HCT116 (cell line): ENCODE measurements around the gene HEATR5B. TPM values are rescaled to one million over a fixed set of nuclear protein-coding genes. Genes with fewer than 3 reads are reported as not detected.
A peak's percentile ranks its signal among the peaks of the same experiment; 100 is the strongest.

ENCODE experiments used
- ATAC-seq: fragments of 200-7000 bp; cut with Tn5 transposase; 2 replicates; pipeline ENCODE4 v1.9.1; 2020; ENCODE audit warnings: mild to moderate bottlenecking, moderate library complexity
- BruUV-seq: library from RNA; stranded (reverse); fragments of 400-500 nt; replicated peaks from 2 replicates; lab custom pipeline; 2021; lab: Mats Ljungman, UMichigan
- CTCF ChIA-PET: fragments of 300-600 bp; sonication (Branson Sonifier 250); formaldehyde crosslinking; loops from one replicate; lab custom pipeline; 2021; ENCODE audit warnings: antibody characterized with exemption; lab: Charles Lee
- POLR2A ChIA-PET: fragments of 300-600, 350-600 bp; sonication (Branson Sonifier 250); formaldehyde crosslinking; loops from one replicate; lab custom pipeline; 2021; ENCODE audit warnings: antibody characterized with exemption; lab: Charles Lee
- RAD21 ChIA-PET, 2 experiments: fragments of 300-600 bp; sonication (Branson Sonifier 250); formaldehyde crosslinking; loops; one replicate each; lab custom pipeline; 2023; ENCODE audit warnings: low total read pairs in 2 of 2; ENCODE audit not compliant: uncharacterized antibody in 2 of 2, unreplicated experiment in 2 of 2, low non-redundant PET in 1 of 2; lab: Charles Lee
- DNase-seq: peaks from one replicate; pipeline ENCODE4 v3.0.0-alpha.2; 2010; ENCODE audit warnings: low read depth, low spot score
- H2AFZ ChIP-seq: fragments of 200-600 bp; shearing (Covaris generic), sonication (generic); 2 replicates; pipeline ENCODE4 v1.6.1; 2017; ENCODE audit warnings: low read depth, mixed run types, mixed read lengths, antibody characterized with exemption, low read length; ENCODE audit not compliant: poor library complexity, severe bottlenecking
- H3K27ac ChIP-seq: 2 replicates; pipeline ENCODE4 v1.5.1; 2012; ENCODE audit warnings: low read depth, low read length
- H3K27me3 ChIP-seq: fragments of 200-600 bp; sonication (generic); 2 replicates; pipeline ENCODE4 v1.6.1; 2016; ENCODE audit warnings: mixed run types, low read length, mixed read lengths; ENCODE audit not compliant: insufficient read depth
- H3K36me3 ChIP-seq, 2 experiments: fragments of 200-500 bp in 1 of 2; fragments of 200-600 bp in 1 of 2; sonication (Bioruptor generic) in 1 of 2; sonication (generic) in 1 of 2; 2 replicates each; pipeline versions ENCODE4 v1.5.1 to v1.6.1; 2014 to 2016; ENCODE audit warnings: low read length in 2 of 2, inconsistent platforms in 1 of 2, mixed read lengths in 1 of 2, mixed run types in 1 of 2; ENCODE audit not compliant: insufficient read depth in 2 of 2, control insufficient read depth in 1 of 2
- H3K4me1 ChIP-seq, 2 experiments: fragments of 200-600 bp in 1 of 2; sonication (generic) in 1 of 2; 2 replicates each; pipeline versions ENCODE4 v1.5.1 to v1.6.1; 2012 to 2017; ENCODE audit warnings: low read length in 2 of 2, inconsistent platforms in 1 of 2, mild to moderate bottlenecking in 1 of 2, mixed read lengths in 1 of 2, mixed run types in 1 of 2, moderate library complexity in 1 of 2; ENCODE audit not compliant: insufficient read depth in 2 of 2, control insufficient read depth in 1 of 2
- H3K4me2 ChIP-seq: fragments of 200-600 bp; sonication (generic); 2 replicates; pipeline ENCODE4 v1.6.1; 2017; ENCODE audit warnings: mixed run types, low read length, mixed read lengths
- H3K4me3 ChIP-seq, 2 experiments: fragments of 200-600 bp in 1 of 2; sonication (generic) in 1 of 2; replicated peaks in 1 of 2; 2 replicates each; pipeline ENCODE4 v1.5.1; 2011 to 2016; ENCODE audit warnings: low read length in 2 of 2, control low read depth in 1 of 2, low read depth in 1 of 2, mild to moderate bottlenecking in 1 of 2, mixed read lengths in 1 of 2, mixed run types in 1 of 2
- H3K79me2 ChIP-seq: fragments of 200-600 bp; sonication (generic); 2 replicates; pipeline ENCODE4 v1.6.1; 2017; ENCODE audit warnings: mild to moderate bottlenecking, mixed run types, low read length, moderate library complexity, mixed read lengths; ENCODE audit not compliant: insufficient read depth
- H3K9ac ChIP-seq: fragments of 200-600 bp; sonication (generic); 2 replicates; pipeline ENCODE4 v1.6.1; 2016; ENCODE audit warnings: low read length, mixed read lengths
- H3K9me2 ChIP-seq: fragments of 200-600 bp; sonication (generic), shearing (Covaris generic); 2 replicates; pipeline ENCODE4 v1.6.1; 2017; ENCODE audit warnings: mixed run types, mild to moderate bottlenecking, moderate library complexity; ENCODE audit not compliant: insufficient read depth
- H3K9me3 ChIP-seq, 2 experiments: fragments of 200-500 bp in 1 of 2; fragments of 200-600 bp in 1 of 2; sonication (Bioruptor generic) in 1 of 2; sonication (generic) in 1 of 2; 2 replicates each; pipeline ENCODE4 v1.6.1; 2014 to 2017; ENCODE audit warnings: low read length in 2 of 2, mixed read lengths in 2 of 2, inconsistent platforms in 1 of 2, low read depth in 1 of 2, mild to moderate bottlenecking in 1 of 2, mixed run types in 1 of 2, moderate library complexity in 1 of 2; ENCODE audit not compliant: control insufficient read depth in 1 of 2, insufficient read depth in 1 of 2
- H4K20me1 ChIP-seq: fragments of 200-600 bp; sonication (generic), shearing (Covaris generic); 2 replicates; pipeline ENCODE4 v1.6.1; 2017; ENCODE audit warnings: mixed run types, mild to moderate bottlenecking, moderate library complexity; ENCODE audit not compliant: insufficient read depth
- CBX3 ChIP-seq: IDR thresholded peaks from 2 replicates; pipeline ENCODE4 v1.6.1; 2012; ENCODE audit warnings: low read depth
- EGR1 ChIP-seq: IDR thresholded peaks from 2 replicates; pipeline ENCODE4 v1.6.1; 2012; ENCODE audit warnings: low read depth
- ELF1 ChIP-seq: IDR thresholded peaks from 2 replicates; pipeline ENCODE4 v1.6.1; 2012; ENCODE audit warnings: low read depth, borderline replicate concordance
- EZH2 ChIP-seq: fragments of 200-600 bp; sonication (generic); IDR thresholded peaks from 2 replicates; pipeline ENCODE4 v1.6.1; 2017; ENCODE audit warnings: antibody characterized with exemption, mixed run types
- EZH2phosphoT487 ChIP-seq: fragments of 200-600 bp; IDR thresholded peaks from 2 replicates; pipeline ENCODE4 v1.6.1; 2018; ENCODE audit warnings: antibody characterized with exemption, borderline replicate concordance
- FOSL1 ChIP-seq: IDR thresholded peaks from 2 replicates; pipeline ENCODE4 v1.6.1; 2012; ENCODE audit warnings: low read depth
- JUND ChIP-seq: IDR thresholded peaks from 2 replicates; pipeline ENCODE4 v1.6.1; 2012
- POLR2AphosphoS5 ChIP-seq: IDR thresholded peaks from 2 replicates; pipeline ENCODE4 v1.6.1; 2011; ENCODE audit warnings: mild to moderate bottlenecking, low read depth, low read length, moderate library complexity
- RAD21 ChIP-seq: IDR thresholded peaks from 2 replicates; pipeline ENCODE4 v1.6.1; 2012; ENCODE audit warnings: low read depth, mild to moderate bottlenecking
- SP1 ChIP-seq: IDR thresholded peaks from 2 replicates; pipeline ENCODE4 v1.6.1; 2012; ENCODE audit warnings: low read depth
- TCF7L2 ChIP-seq: IDR thresholded peaks from 2 replicates; pipeline ENCODE4 v1.7.0; 2011; ENCODE audit warnings: borderline replicate concordance, inconsistent platforms; ENCODE audit not compliant: insufficient read depth, insufficient read length; ENCODE audit errors: extremely low read depth
- ZFX ChIP-seq: fragments of 450-650 bp; IDR thresholded peaks from 2 replicates; pipeline ENCODE4 v1.6.1; 2017
- ZNF274 ChIP-seq: fragments of 200-500 bp; sonication (Bioruptor generic); IDR thresholded peaks from 2 replicates; pipeline ENCODE4 v1.6.1; 2014; ENCODE audit warnings: mild to moderate bottlenecking, low read depth, low read length, inconsistent platforms
- intact Hi-C: fragments of 100-400 bp; cut with micrococcal nuclease; formaldehyde crosslinking; loops from 2 replicates; pipeline ENCODE4 v1.10.0; 2022
- total RNA-seq: library from RNA; stranded (reverse); gene quantifications from one replicate; pipeline ENCODE4 v1.2.1, GENCODE V29; 2021; ENCODE audit not compliant: unreplicated experiment
- TF ChIP-seq, protein P1 (sequence below), 3 experiments: fragments of 200-600 bp in 1 of 3; sonication (generic) in 1 of 3; IDR thresholded peaks in 2 of 3; conservative IDR thresholded peaks in 1 of 3; 2 replicates each; pipeline ENCODE4 v1.5.1; 2012 to 2017; ENCODE audit warnings: low read depth in 2 of 3, low read length in 2 of 3, antibody characterized with exemption in 1 of 3, borderline replicate concordance in 1 of 3, control low read depth in 1 of 3, mild to moderate bottlenecking in 1 of 3, mixed read lengths in 1 of 3, mixed run types in 1 of 3, moderate library complexity in 1 of 3; ENCODE audit not compliant: insufficient read depth in 1 of 3
- TF ChIP-seq, protein P2 (sequence below): IDR thresholded peaks from 2 replicates; pipeline ENCODE4 v1.6.1; 2012

Gene HEATR5B
- total RNA-seq, 1 experiment from 2014 or later = 10.6 TPM

DNA sequence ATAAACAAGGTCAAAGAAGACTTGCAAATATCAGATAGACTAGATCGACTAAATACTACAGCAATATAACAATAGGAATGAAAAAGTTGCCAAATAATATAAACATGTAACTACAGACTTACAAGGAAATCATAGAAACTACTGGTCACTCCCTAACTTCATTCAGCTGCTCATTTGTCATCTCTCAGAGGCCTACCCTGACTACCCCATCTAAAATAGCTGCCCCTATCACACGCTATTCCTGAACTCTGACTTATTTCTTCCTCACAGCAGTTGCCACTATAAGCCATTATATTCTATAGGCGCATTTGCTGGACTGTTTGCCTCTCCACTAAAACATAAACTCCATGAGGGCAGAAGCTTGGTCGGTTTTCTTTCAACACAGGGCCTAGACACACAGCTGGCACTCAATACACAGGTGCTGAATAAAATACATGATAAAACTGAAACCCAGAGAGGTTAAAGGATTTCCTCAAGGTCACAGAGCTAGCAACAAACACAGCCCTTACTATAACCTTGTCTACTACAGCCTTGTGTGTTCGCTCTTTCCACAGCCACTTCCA, 119.6 kb downstream of the HEATR5B start:
- Histone ChIP-seq H3K27ac (no peak overlapping the region), H3K4me3 (peak overlapping the region in 1 of 2 experiments; percentile 100; a peak in 1 of 4 replicates), H3K9me3 (no peaks in the 10 kb centered on the region), H3K79me2 (peaks cover 55% of the 10 kb centered on the region), H4K20me1 (no peaks in the 10 kb centered on the region), H3K4me1 (peaks cover 3 to 32% of the 10 kb centered on the region in 2 experiments; a peak in 3 of 4 replicates), H2AFZ (no peak overlapping the region), H3K9ac (no peak overlapping the region; the same call in 1 of the 2 replicates), H3K36me3 (no peaks in the 10 kb centered on the region), H3K9me2 (no peaks in the 10 kb centered on the region), H3K27me3 (no peaks in the 10 kb centered on the region), H3K4me2 (peak overlapping the region; percentile 99)
- TF ChIP-seq JUND = no peak
- TF ChIP-seq ZFX = no peak
- TF ChIP-seq CBX3 = no peak
- TF ChIP-seq ELF1 = no peak
- ChIA-PET POLR2A (no interaction called here), RAD21 (no interaction called here), CTCF (no interaction called here)
- intact Hi-C loops = no loop called here
- no peak for ATAC-seq
- no TSS peak for BruUV-seq
- no peak for DNase-seq

DNA sequence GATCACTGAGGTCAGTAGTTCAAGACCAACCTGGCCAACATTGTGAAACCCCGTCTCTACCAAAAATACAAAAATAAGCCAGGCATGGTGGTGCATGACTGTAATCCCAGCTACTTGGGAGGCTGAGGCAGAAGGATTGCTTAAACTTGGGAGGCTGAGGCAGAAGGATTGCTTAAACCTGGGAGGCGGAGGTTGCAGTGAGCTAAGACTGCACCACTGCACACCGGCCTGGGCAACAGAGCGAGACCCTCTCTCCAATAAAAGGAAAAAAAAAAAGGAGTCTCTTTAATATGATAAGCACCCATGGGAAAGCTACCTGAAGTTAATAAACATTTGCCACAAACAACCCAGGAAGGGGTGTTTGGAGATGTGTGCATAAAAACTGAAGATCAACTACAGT, 120.4 kb downstream of the HEATR5B start:
- DNase-seq = no peak
- H3K27me3 ChIP-seq = no peaks in the 10 kb centered on the region
- intact Hi-C loops = no loop called here
- CTCF ChIA-PET = no interaction called here
- no peak overlapping the region for H3K9ac ChIP-seq
- no peak for ATAC-seq
- H4K20me1 ChIP-seq = no peaks in the 10 kb centered on the region
- RAD21 ChIA-PET = no interaction called here
- POLR2A ChIA-PET = no interaction called here
- no peak overlapping the region for H3K4me3 ChIP-seq
- no TSS peak for BruUV-seq
- peaks cover 3 to 32% of the 10 kb centered on the region in 2 experiments; a peak in 3 of 4 replicates for H3K4me1 ChIP-seq
- H3K27ac ChIP-seq = no peak overlapping the region
- H3K79me2 ChIP-seq = peaks cover 59% of the 10 kb centered on the region
- no peak for TF ChIP-seq FOSL1
- TF ChIP-seq EZH2phosphoT487 = no peak
- TF ChIP-seq RAD21 = no peak
- no peak for TF ChIP-seq EZH2
- no peak for TF ChIP-seq POLR2AphosphoS5
- no peak for TF ChIP-seq ELF1
- no peak for TF ChIP-seq EGR1
- no peak for TF ChIP-seq JUND
- TF ChIP-seq ZNF274 = no peak
- no peak for TF ChIP-seq SP1
- no peak for TF ChIP-seq TCF7L2
- TF ChIP-seq ZFX = no peak
- TF ChIP-seq, protein P1, sequence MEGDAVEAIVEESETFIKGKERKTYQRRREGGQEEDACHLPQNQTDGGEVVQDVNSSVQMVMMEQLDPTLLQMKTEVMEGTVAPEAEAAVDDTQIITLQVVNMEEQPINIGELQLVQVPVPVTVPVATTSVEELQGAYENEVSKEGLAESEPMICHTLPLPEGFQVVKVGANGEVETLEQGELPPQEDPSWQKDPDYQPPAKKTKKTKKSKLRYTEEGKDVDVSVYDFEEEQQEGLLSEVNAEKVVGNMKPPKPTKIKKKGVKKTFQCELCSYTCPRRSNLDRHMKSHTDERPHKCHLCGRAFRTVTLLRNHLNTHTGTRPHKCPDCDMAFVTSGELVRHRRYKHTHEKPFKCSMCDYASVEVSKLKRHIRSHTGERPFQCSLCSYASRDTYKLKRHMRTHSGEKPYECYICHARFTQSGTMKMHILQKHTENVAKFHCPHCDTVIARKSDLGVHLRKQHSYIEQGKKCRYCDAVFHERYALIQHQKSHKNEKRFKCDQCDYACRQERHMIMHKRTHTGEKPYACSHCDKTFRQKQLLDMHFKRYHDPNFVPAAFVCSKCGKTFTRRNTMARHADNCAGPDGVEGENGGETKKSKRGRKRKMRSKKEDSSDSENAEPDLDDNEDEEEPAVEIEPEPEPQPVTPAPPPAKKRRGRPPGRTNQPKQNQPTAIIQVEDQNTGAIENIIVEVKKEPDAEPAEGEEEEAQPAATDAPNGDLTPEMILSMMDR (IDR thresholded peaks at IDR 0.05 in 2 of 3, conservative IDR thresholded peaks at IDR 0.05 in 1 of 3; ENCODE audit: borderline replicate concordance in 1 of 3, insufficient read depth in 1 of 3, low read depth in 2 of 3, low read length in 2 of 3) = no peak
- TF ChIP-seq, protein P2, sequence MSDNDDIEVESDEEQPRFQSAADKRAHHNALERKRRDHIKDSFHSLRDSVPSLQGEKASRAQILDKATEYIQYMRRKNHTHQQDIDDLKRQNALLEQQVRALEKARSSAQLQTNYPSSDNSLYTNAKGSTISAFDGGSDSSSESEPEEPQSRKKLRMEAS = no peak
- H3K4me2 ChIP-seq = no peak overlapping the region
- no peaks in the 10 kb centered on the region for H3K36me3 ChIP-seq
- no peaks in the 10 kb centered on the region for H3K9me3 ChIP-seq
- no peak overlapping the region for H2AFZ ChIP-seq
- no peaks in the 10 kb centered on the region for H3K9me2 ChIP-seq
